Activated CD8-positive, alpha-beta memory T cell treated with anti-CD3 and anti-CD28 coated beads for 36 hours (primary cell): ENCODE measurements around the gene ALG2. TPM values are rescaled to one million over a fixed set of nuclear protein-coding genes. Genes with fewer than 3 reads are reported as not detected.

Experiments
- CTCF ChIA-PET: fragments of 350-600 bp; sonication (Branson Sonifier 250); formaldehyde crosslinking; loops from one replicate; lab custom pipeline; 2021; ENCODE audit warnings: antibody characterized with exemption; lab: Charles Lee
- POLR2A ChIA-PET: fragments of 350-600 bp; sonication (Branson Sonifier 250); formaldehyde crosslinking; loops from one replicate; lab custom pipeline; 2021; ENCODE audit warnings: antibody characterized with exemption; lab: Charles Lee
- total RNA-seq, 2 experiments: library from RNA; stranded (reverse); gene quantifications; one replicate each; pipeline ENCODE4 v1.2.3, GENCODE V29; 2021

ALG2 gene, protein sequence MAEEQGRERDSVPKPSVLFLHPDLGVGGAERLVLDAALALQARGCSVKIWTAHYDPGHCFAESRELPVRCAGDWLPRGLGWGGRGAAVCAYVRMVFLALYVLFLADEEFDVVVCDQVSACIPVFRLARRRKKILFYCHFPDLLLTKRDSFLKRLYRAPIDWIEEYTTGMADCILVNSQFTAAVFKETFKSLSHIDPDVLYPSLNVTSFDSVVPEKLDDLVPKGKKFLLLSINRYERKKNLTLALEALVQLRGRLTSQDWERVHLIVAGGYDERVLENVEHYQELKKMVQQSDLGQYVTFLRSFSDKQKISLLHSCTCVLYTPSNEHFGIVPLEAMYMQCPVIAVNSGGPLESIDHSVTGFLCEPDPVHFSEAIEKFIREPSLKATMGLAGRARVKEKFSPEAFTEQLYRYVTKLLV
- 10 to 100 TPM; 29.0 to 29.3 TPM for total RNA-seq

DNA sequence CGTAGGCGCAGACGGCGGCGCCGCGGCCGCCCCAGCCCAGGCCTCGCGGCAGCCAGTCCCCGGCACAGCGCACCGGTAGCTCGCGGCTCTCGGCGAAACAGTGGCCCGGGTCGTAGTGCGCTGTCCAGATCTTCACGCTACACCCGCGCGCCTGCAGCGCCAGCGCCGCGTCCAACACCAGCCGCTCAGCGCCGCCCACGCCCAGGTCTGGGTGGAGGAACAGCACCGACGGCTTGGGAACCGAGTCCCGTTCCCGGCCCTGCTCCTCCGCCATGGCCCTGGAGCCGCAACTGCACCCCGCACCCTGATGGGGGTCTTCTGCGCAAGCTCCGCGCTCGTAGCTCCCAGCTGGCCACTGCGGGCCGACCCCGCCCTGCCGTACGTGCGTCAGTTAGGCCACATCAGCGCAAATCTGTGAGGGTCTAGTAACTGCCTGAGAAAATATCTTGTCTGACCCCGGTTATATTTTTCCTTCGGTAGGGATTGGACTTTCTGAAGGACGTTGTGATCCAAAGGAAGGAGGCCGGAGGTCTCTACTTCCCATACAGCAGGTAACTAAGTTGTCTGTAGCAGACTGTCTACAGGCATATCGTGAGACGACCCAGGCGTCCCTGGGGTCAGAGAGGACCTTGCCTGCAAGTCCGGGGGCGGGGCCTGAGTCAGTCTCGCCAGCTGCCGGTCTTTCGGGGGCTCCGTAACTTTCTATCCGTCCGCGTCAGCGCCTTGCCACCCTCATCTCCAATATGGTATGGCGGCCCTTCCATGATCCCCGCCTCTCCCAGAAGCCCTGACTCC is at the start of gene ALG2, which contains the start of gene SEC61B:
Gene ALG2 (minus strand): TSS at position 322 of the 795 bp plus-strand sequence. CDS start 48 bp downstream, at position 274.
Gene SEC61B (plus strand): TSS at position 662 of the 795 bp plus-strand sequence. CDS start 82 bp downstream, at position 744.
- POLR2A ChIA-PET: interaction anchor here (0.6 to 1.0 kb wide), 4 partner anchors 32 to 601 kb away, joined by 3 to 6 read pairs (median 4); no protein-coding TSS in a partner anchor
- CTCF ChIA-PET: interaction anchor here (0.9 to 2.1 kb wide), 6 partner anchors 10 to 40 kb away, joined by 3 to 12 read pairs (median 4); no protein-coding TSS in a partner anchor

DNA sequence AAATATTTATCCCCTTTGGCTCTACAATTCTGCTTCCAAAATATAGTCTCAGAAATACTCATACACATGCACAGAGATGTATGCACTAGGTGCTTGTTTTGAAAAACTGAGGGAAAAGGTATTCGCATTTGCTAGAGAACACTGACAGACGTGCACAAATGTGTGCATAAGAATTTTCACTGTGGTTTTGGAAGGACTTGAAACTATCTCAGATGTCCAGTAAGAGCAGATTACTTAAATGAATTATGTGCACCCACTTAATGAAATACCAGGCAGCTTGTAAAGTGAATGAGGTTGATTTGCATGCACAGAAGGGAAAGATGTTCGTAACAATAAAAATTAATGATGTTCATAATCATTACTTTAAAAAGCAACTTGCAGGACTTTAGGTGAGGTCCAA is 48.7 kb upstream of the ALG2 start:
- CTCF ChIA-PET: no interaction called here

DNA sequence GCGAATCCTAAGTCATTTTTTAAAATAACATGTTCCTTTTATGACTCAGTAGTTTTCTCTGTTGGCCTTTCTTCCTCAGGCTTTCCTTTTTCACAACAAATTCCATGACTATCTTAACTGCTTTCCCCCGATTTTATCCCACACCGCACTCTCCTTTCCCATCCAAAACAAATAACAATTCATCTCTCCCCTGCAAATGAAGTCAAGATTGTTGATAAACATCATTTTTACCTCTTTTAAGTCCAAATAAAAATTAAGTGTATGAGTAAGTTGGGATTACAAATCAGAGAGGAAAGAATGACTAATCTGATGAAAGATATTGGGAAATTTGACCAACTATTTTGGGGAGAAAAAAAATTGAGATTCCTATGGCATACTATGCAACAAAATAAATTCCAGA is 47.7 kb upstream of the ALG2 start:
- POLR2A ChIA-PET: no interaction called here
- CTCF ChIA-PET: interaction anchor here (0.6 kb wide), 1 partner anchor 190 kb away, joined by 4 read pairs; no protein-coding TSS in a partner anchor

More for the DNA sequence above, 48.7 kb upstream of the ALG2 start:
- POLR2A ChIA-PET: no interaction called here

DNA sequence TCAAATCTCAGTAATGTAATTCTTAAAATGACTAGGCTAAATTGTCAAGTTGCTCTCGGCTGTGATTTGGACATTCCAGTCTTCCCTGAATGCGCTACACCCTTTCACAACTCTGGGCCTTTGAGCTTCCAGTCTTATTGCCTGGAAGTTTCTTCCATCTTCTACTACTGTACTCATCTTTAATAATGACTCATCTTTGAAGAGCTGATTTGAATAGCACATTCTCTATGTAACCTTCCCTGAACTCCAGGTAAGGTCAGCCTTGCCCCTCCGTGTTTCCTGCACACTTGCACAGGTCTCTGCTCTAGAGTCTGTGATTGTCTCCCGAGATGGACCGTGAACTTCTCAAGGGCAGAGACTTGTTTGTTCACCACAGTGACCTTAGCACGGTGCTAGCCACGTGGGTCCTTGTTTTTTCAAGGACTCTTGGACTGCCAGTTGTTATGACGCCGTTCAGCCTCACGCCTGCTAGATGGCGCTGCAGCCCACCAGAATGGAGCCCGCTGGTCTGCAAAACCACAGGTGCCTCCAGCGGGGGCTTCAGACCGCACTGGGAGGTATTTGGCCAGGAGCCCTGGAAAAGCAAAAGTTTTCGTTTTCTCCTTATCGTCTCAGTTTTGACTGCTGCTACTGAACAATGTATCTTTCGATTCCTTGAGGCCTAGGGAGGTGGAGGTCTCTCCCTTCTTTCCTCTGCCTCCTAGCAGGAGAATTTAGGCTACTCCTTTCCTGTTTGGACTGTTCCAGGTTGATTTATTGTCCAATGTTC is 44.7 kb upstream of the ALG2 start:
- CTCF ChIA-PET: interaction anchor here (1.0 kb wide), 2 partner anchors 81 to 744 kb away, joined by 4 read pairs; no protein-coding TSS in a partner anchor
- POLR2A ChIA-PET: no interaction called here

- POLR2A ChIA-PET: interaction anchor here (1.0 kb wide), 1 partner anchor 44 kb away, joined by 3 read pairs; the partner anchor contains the start of gene ALG2
- CTCF ChIA-PET: interaction anchor here (1.0 to 1.2 kb wide), 3 partner anchors 46 to 745 kb away, joined by 3 to 4 read pairs (median 4); no protein-coding TSS in a partner anchor
These were observed 43.9 kb upstream of the ALG2 start for GRCh38 chr9:99265691-99266090.

GRCh38 chr9:99264070-99264680 is 42.4 kb upstream of the ALG2 start:
- ChIA-PET CTCF (interaction anchor here (1.0 kb wide), 1 partner anchor 80 kb away, joined by 4 read pairs; no protein-coding TSS in a partner anchor), POLR2A (no interaction called here)

DNA sequence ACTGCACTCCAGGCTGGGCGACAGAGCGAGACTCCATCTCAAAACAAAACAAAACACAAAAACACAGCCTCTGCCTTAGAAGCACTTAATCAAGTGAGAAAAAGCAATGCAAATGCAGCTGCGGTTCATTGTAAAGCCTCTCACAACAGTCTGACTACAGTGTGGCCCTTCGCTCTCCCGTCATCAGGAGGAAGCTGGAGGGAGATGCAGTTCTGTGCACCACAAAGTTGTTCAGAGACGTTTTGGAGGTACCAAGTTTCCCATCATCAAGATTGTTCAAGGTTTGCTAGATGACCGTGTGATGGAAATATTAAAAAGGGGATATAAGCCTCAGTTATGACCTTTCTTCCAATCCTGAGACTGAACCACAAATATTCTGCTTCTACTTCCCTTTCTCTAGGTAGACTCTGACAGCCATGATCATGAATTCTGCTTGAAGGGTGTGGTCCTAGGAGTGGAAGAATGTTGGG is 41.2 kb upstream of the ALG2 start:
- ChIA-PET POLR2A (no interaction called here), CTCF (no interaction called here)

DNA sequence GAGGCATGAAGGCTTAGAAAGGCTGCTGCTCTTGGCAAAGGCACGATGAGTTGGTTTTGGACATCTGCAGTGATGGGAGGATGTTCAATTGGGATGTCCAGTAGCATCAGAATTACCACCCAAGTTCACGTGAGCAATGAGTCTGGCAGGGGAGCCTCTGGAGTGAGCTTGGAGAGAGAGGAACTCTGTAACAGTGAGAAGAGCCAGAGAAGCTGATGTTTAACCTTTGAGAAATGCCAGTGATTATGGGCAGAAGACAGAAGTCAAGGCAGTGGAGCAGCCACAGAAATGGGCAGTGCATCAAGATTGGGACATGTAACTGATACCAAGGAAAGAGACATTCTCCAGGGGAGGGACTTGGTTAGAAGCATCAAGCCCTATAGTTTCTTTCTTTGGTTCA is 40.2 kb upstream of the ALG2 start:
- ChIA-PET CTCF (no interaction called here), POLR2A (no interaction called here)

GRCh38 chr9:99259231-99259918 is 37.6 kb upstream of the ALG2 start:
- POLR2A ChIA-PET: no interaction called here
- CTCF ChIA-PET: interaction anchor here (1.2 kb wide), 1 partner anchor 27 kb away, joined by 3 read pairs; no protein-coding TSS in a partner anchor

DNA sequence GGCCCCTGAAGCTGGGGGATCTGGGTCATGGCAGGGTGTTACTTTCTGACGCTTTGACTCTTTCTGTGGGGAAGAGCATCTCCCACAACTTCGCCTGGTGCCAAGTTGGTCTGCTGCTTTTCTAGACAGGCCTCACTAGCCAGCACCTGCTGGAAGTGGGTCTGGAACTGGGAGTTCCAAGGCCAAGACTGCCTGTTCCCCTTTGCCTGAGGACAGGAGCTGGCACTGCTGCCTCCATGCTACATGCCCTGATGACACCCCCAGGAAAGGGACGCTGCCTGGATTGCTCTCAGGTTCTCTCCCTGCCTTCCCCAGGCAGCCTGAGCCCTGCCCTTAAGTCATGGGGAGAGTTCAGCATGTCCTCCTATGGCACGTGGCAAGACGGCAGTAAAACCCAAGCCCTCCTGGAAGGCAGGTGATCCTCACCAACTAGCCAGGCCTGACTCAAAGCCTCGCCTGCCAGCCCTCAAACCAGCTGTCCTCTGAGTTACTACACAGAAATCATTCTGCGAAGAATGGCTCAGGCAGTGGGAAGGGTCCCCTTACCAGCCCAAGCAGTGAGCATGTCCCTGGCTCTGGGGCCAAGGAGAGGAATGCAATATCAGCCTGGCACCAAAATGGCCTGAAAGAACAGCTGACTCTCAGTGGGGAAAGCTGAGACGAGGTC is 36.1 kb upstream of the ALG2 start:
- POLR2A ChIA-PET: no interaction called here
- CTCF ChIA-PET: no interaction called here

DNA sequence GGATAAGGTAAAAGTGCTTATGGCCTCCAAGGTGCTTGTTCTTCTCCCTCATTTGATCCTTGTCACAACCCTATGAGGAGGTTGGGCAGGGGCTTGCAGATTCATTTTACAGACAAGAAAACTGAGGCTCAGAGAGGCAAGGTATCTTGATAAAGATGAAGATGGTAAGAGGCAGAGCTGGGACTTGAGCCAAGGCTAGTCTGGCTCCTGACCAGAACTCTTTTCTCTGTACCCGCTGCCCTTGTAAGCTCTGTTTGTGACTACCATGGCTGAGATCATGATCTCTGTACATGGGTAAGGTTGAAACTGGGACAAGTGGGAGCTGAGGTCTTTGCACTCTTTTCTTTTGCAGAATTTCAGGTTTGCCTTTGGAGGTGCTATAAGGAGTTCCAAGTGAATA is 33.9 kb upstream of the ALG2 start:
- CTCF ChIA-PET: no interaction called here
- POLR2A ChIA-PET: no interaction called here

GRCh38 chr9:99253772-99254431 is 32.2 kb upstream of the ALG2 start:
- CTCF ChIA-PET: interaction anchor here (1.6 kb wide), 1 partner anchor 32 kb away, joined by 4 read pairs; the partner anchor contains the start of genes ALG2 and SEC61B

GRCh38 chr9:99253134-99253533 is 31.4 kb upstream of the ALG2 start:
- CTCF ChIA-PET: no interaction called here

More at GRCh38 chr9:99253772-99254431, 32.2 kb upstream of the ALG2 start:
- POLR2A ChIA-PET: interaction anchor here (1.0 kb wide), 1 partner anchor 32 kb away, joined by 3 read pairs; the partner anchor contains the start of genes ALG2 and SEC61B

GRCh38 chr9:99251157-99251556 is 29.4 kb upstream of the ALG2 start:
- POLR2A ChIA-PET: no interaction called here
- CTCF ChIA-PET: no interaction called here

More at GRCh38 chr9:99253134-99253533, 31.4 kb upstream of the ALG2 start:
- POLR2A ChIA-PET: no interaction called here

DNA sequence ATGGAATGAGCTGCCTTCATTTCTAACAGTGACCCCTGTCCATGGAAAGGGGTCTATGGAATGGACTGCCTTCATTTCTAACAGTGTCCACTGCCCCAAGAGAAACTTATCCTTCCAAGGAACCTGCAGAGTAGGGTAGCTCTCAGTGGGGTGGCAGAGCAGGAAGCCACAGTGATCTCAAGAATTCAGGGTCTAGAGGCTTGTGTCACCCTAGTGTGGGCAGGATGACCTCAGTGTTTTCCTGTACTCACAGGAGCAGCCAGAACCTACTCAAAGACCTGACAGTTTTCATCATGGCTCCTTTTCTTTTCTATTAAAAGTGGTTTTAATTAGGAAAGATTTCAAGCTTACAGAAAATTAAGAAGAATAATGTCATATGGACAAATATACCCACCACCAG is 27.9 kb upstream of the ALG2 start:
- ChIA-PET CTCF (interaction anchor here (1.4 kb wide), 1 partner anchor 27 kb away, joined by 3 read pairs; the partner anchor contains the start of gene SEC61B), POLR2A (no interaction called here)
